SU-DHL-6 (cell line): ENCODE data around the gene GDNF.
"Not testable (repeated sequence)": the region's sequence is repeated elsewhere in the genome, so short reads cannot be mapped to it uniquely, and the experiment has no call there.

ENCODE experiments used
- H2AFZ ChIP-seq: fragments of 200-600 bp; sonication (generic); 2 replicates; pipeline ENCODE4 v1.6.1; 2014; ENCODE audit warnings: low read depth, mild to moderate bottlenecking, moderate library complexity, mixed read lengths, antibody characterized with exemption, low read length; ENCODE audit not compliant: severe bottlenecking
- H3F3A ChIP-seq: fragments of 200-600 bp; shearing (Covaris generic); 2 replicates; pipeline ENCODE4 v1.6.0; 2016; ENCODE audit warnings: antibody characterized with exemption, mild to moderate bottlenecking; ENCODE audit not compliant: insufficient read depth
- H3K27ac ChIP-seq: fragments of 200-600 bp; sonication (generic); 2 replicates; pipeline ENCODE4 v1.5.1; 2016; ENCODE audit warnings: low read depth, mild to moderate bottlenecking, low read length, moderate library complexity, mixed read lengths
- H3K27me3 ChIP-seq: fragments of 200-600 bp; sonication (generic), shearing (Covaris generic); 2 replicates; pipeline ENCODE4 v1.6.0; 2014; ENCODE audit warnings: mild to moderate bottlenecking, low read length
- H3K36me3 ChIP-seq: fragments of 200-600 bp; sonication (generic); 2 replicates; pipeline ENCODE4 v1.6.1; 2014; ENCODE audit warnings: mild to moderate bottlenecking, low read length, mixed read lengths
- H3K4me2 ChIP-seq: fragments of 300-600, 200-600 bp; shearing (Covaris generic), sonication (generic); 2 replicates; pipeline ENCODE4 v1.6.0; 2014; ENCODE audit warnings: low read length, low read depth, mild to moderate bottlenecking; ENCODE audit not compliant: poor library complexity, severe bottlenecking
- H3K4me3 ChIP-seq: fragments of 200-600 bp; sonication (generic); 2 replicates; pipeline ENCODE4 v1.5.1; 2014; ENCODE audit warnings: antibody characterized with exemption, low read length, mild to moderate bottlenecking, mixed read lengths; ENCODE audit not compliant: insufficient read depth, poor library complexity, severe bottlenecking
- H3K79me2 ChIP-seq: fragments of 200-600 bp; sonication (generic); 2 replicates; pipeline ENCODE4 v1.6.1; 2014; ENCODE audit warnings: mild to moderate bottlenecking, low read length, moderate library complexity; ENCODE audit not compliant: insufficient read depth
- H3K9ac ChIP-seq: fragments of 200-600 bp; sonication (generic); 2 replicates; pipeline ENCODE4 v1.7.0; 2014; ENCODE audit warnings: mild to moderate bottlenecking, low read length
- H3K9me2 ChIP-seq: fragments of 200-600 bp; sonication (generic); replicated peaks from 2 replicates; pipeline ENCODE4 v1.6.1; 2014; ENCODE audit warnings: low read length; ENCODE audit not compliant: insufficient read depth
- H3K9me3 ChIP-seq: fragments of 200-600 bp; sonication (generic); 2 replicates; pipeline ENCODE4 v1.6.1; 2014; ENCODE audit warnings: low read length, mixed read lengths; ENCODE audit not compliant: insufficient read depth
- H4K20me1 ChIP-seq: fragments of 200-600 bp; sonication (generic); 2 replicates; pipeline ENCODE4 v1.6.1; 2014; ENCODE audit warnings: low read depth, mild to moderate bottlenecking, antibody characterized with exemption, low read length, moderate library complexity, mixed read lengths
- CTCF ChIP-seq: fragments of 200-600 bp; sonication (generic); IDR thresholded peaks from one replicate; pipeline ENCODE4 v1.5.1; 2017; ENCODE audit warnings: antibody characterized with exemption, mild to moderate bottlenecking, low read length, moderate library complexity; ENCODE audit not compliant: insufficient read depth, poor library complexity, severe bottlenecking
- EZH2phosphoT487 ChIP-seq: fragments of 200-600 bp; sonication (generic), shearing (Covaris generic); conservative IDR thresholded peaks from 2 replicates; pipeline ENCODE4 v1.6.1; 2018; ENCODE audit warnings: mild to moderate bottlenecking, antibody characterized with exemption, low read length, moderate library complexity, mixed read lengths

The GDNF gene

GRCh38 chr5:37787742-37788141 lies 52.1 kb downstream of the GDNF start:
- H3F3A ChIP-seq: no peaks in the 10 kb centered on the region
- H3K79me2 ChIP-seq: no peaks in the 10 kb centered on the region
- no peaks in the 10 kb centered on the region for H3K9me3 ChIP-seq
- no peaks in the 10 kb centered on the region for H3K36me3 ChIP-seq
- no peaks in the 10 kb centered on the region for H3K27me3 ChIP-seq
- no peak overlapping the region for H3K9ac ChIP-seq
- no peak overlapping the region for H3K4me3 ChIP-seq
- no peak overlapping the region for H2AFZ ChIP-seq
- no peaks in the 10 kb centered on the region for H4K20me1 ChIP-seq
- H3K27ac ChIP-seq: no peak overlapping the region
- TF ChIP-seq EZH2phosphoT487 (no peak), CTCF (no peak)
- no peak overlapping the region for H3K4me2 ChIP-seq
- H3K9me2 ChIP-seq: no peaks in the 10 kb centered on the region

- no peak overlapping the region for H3K4me3 ChIP-seq
- H3K36me3 ChIP-seq: no peaks in the 10 kb centered on the region
- TF ChIP-seq CTCF (no peak), EZH2phosphoT487 (no peak)
- no peak overlapping the region for H3K4me2 ChIP-seq
- no peaks in the 10 kb centered on the region for H3K79me2 ChIP-seq
- H3K27ac ChIP-seq: no peak overlapping the region
- no peaks in the 10 kb centered on the region for H3K9me3 ChIP-seq
- H3K9ac ChIP-seq: no peak overlapping the region
- no peaks in the 10 kb centered on the region for H3K27me3 ChIP-seq
- H3K9me2 ChIP-seq: no peaks in the 10 kb centered on the region
- H3F3A ChIP-seq: no peaks in the 10 kb centered on the region
- no peaks in the 10 kb centered on the region for H4K20me1 ChIP-seq
- H2AFZ ChIP-seq: no peak overlapping the region
Observed at GRCh38 chr5:37786862-37787519, 52.9 kb downstream of the GDNF start.

GRCh38 chr5:37786416-37786815 lies 53.4 kb downstream of the GDNF start:
- Histone ChIP-seq H2AFZ (no peak overlapping the region), H3F3A (no peaks in the 10 kb centered on the region), H3K79me2 (no peaks in the 10 kb centered on the region), H3K9me2 (no peaks in the 10 kb centered on the region), H3K36me3 (no peaks in the 10 kb centered on the region), H3K27me3 (no peaks in the 10 kb centered on the region), H3K4me2 (no peak overlapping the region), H3K9ac (no peak overlapping the region), H4K20me1 (no peaks in the 10 kb centered on the region), H3K9me3 (no peaks in the 10 kb centered on the region), H3K4me3 (no peak overlapping the region), H3K27ac (no peak overlapping the region)
- no peak for TF ChIP-seq CTCF
- TF ChIP-seq EZH2phosphoT487: no peak

- not testable (repeated sequence) for H4K20me1 ChIP-seq, H3F3A ChIP-seq, H3K27me3 ChIP-seq
Observed at GRCh38 chr5:37781409-37781808, 58.4 kb downstream of the GDNF start.

More at GRCh38 chr5:37781409-37781808, 58.4 kb downstream of the GDNF start:
- H3K79me2 ChIP-seq, H3K4me2 ChIP-seq, H3K9ac ChIP-seq, H3K9me2 ChIP-seq, H3K36me3 ChIP-seq, H2AFZ ChIP-seq, H3K4me3 ChIP-seq, H3K27ac ChIP-seq, H3K9me3 ChIP-seq: not testable (repeated sequence)
